HFFc6 (cell line): Measurements from ENCODE around the gene ENTPD8. TPM values are rescaled to one million over a fixed set of nuclear protein-coding genes. Genes with fewer than 3 reads are reported as not detected.

Experiments
- DNase-seq: peaks from one replicate; pipeline ENCODE4 v3.0.0-alpha.2; 2018
- H3K27ac Mint-ChIP-seq: 2 replicates; pipeline ENCODE4 v1.8.0; 2020; ENCODE audit warnings: mild to moderate bottlenecking, mixed read lengths
- H3K27me3 Mint-ChIP-seq: 2 replicates; pipeline ENCODE4 v1.8.0; 2021; ENCODE audit warnings: mild to moderate bottlenecking, moderate library complexity, mixed read lengths; ENCODE audit not compliant: insufficient read depth
- H3K36me3 Mint-ChIP-seq: 2 replicates; pipeline ENCODE4 v1.8.0; 2021; ENCODE audit warnings: low read depth, mixed read lengths
- H3K4me1 Mint-ChIP-seq: 2 replicates; pipeline ENCODE4 v1.8.0; 2020; ENCODE audit warnings: low read depth, mixed read lengths
- H3K4me3 Mint-ChIP-seq: 2 replicates; pipeline ENCODE4 v1.8.0; 2020; ENCODE audit warnings: mild to moderate bottlenecking, moderate library complexity, mixed read lengths
- H3K9me3 Mint-ChIP-seq: 2 replicates; pipeline ENCODE4 v1.8.0; 2020; ENCODE audit warnings: mild to moderate bottlenecking, mixed read lengths
- CTCF ChIP-seq: fragments of 200-600 bp; sonication (generic); IDR thresholded peaks from 2 replicates; pipeline ENCODE4 v1.5.0; 2021; ENCODE audit warnings: antibody characterized with exemption, mild to moderate bottlenecking
- total RNA-seq, 6 experiments: library from RNA; stranded (reverse); fragmentation: NEBNext Ultra II Directional; extraction: Animal tissue kit (Norgen Biotek cat#: 25700); gene quantifications; 2 replicates in 1 of 6; 3 replicates in 5 of 6; pipeline ENCODE4 v1.2.3, GENCODE V29; 2021

Gene ENTPD8
- total RNA-seq, 6 experiments from 2014 or later = not detected

- Mint-ChIP-seq H3K4me3 (no peak overlapping the region), H3K9me3 (no peaks in the 10 kb centered on the region), H3K4me1 (no peaks in the 10 kb centered on the region), H3K27ac (no peak overlapping the region), H3K36me3 (no peaks in the 10 kb centered on the region), H3K27me3 (peaks cover 3% of the 10 kb centered on the region; the same call in 1 of the 2 replicates)
- no peak for TF ChIP-seq CTCF
- DNase-seq = no peak
Observed at GRCh38 chr9:137461316-137461662, 20.1 kb upstream of the ENTPD8 start.

- H3K4me1 Mint-ChIP-seq = no peaks in the 10 kb centered on the region
- H3K9me3 Mint-ChIP-seq = no peaks in the 10 kb centered on the region
- H3K27ac Mint-ChIP-seq = no peak overlapping the region
- H3K36me3 Mint-ChIP-seq = no peaks in the 10 kb centered on the region
- peaks cover 3% of the 10 kb centered on the region; the same call in 1 of the 2 replicates for H3K27me3 Mint-ChIP-seq
- no peak for TF ChIP-seq CTCF
- no peak for DNase-seq
- no peak overlapping the region for H3K4me3 Mint-ChIP-seq
Observed at GRCh38 chr9:137460363-137461315, 19.5 kb upstream of the ENTPD8 start.

- H3K4me3 Mint-ChIP-seq = peak overlapping the region; percentile 34; the same call in 1 of the 2 replicates
- no peak for TF ChIP-seq CTCF
- no peaks in the 10 kb centered on the region for H3K4me1 Mint-ChIP-seq
- H3K27ac Mint-ChIP-seq = peak overlapping the region; percentile 42
- DNase-seq = no peak
- H3K9me3 Mint-ChIP-seq = no peaks in the 10 kb centered on the region
- peaks cover 3% of the 10 kb centered on the region; the same call in 1 of the 2 replicates for H3K27me3 Mint-ChIP-seq
- H3K36me3 Mint-ChIP-seq = no peaks in the 10 kb centered on the region
Observed at GRCh38 chr9:137459601-137460362, 18.6 kb upstream of the ENTPD8 start.

GRCh38 chr9:137459152-137459600, 18.0 kb upstream of the ENTPD8 start, which contains the start of gene NSMF:
Gene NSMF (minus strand): TSS chr9:137459334. CDS start chr9:137459102, 232 bp downstream.
- H3K36me3 Mint-ChIP-seq = no peaks in the 10 kb centered on the region
- no peaks in the 10 kb centered on the region for H3K9me3 Mint-ChIP-seq
- no peak for TF ChIP-seq CTCF
- peaks cover 3% of the 10 kb centered on the region; the same call in 1 of the 2 replicates for H3K27me3 Mint-ChIP-seq
- peak within 1 kb of the TSS; percentile 34; the same call in 1 of the 2 replicates for H3K4me3 Mint-ChIP-seq
- H3K27ac Mint-ChIP-seq = peak within 1 kb of the TSS; percentile 42
- H3K4me1 Mint-ChIP-seq = no peaks in the 10 kb centered on the region
- peak; percentile 79 for DNase-seq
